ENCODE data around the gene FER1L5. TPM values are rescaled to one million over a fixed set of nuclear protein-coding genes. Genes with fewer than 3 reads are reported as not detected.

Gene FER1L5
- total RNA-seq, 4 donors from 2014 or later, result not detected

GRCh38 chr2:96692094-96692971 lies 49.8 kb downstream of the FER1L5 start:
- in situ Hi-C loops (cut with MboI; ENCODE audit: low sequenced_read_pairs in 4 of 4) (no loop called here), intact Hi-C loops (cut with DNase I; ENCODE audit: low total_unique reads) (no loop called here)
- DNase-seq (no peak), ATAC-seq (no peak)
- Histone ChIP-seq H3K27me3 (no peaks in the 10 kb centered on the region), H3K4me3 (no peak overlapping the region), H3K36me3 (no peaks in the 10 kb centered on the region), H3K9me3 (no peaks in the 10 kb centered on the region), H3K4me1 (no peaks in the 10 kb centered on the region), H3K27ac (no peak overlapping the region)
- TF ChIP-seq POLR2A (IDR thresholded peaks at IDR 0.05), result no peak
- TF ChIP-seq CTCF (IDR thresholded peaks at IDR 0.05 in 4 of 5, conservative IDR thresholded peaks at IDR 0.05 in 1 of 5), result no peak

DNA sequence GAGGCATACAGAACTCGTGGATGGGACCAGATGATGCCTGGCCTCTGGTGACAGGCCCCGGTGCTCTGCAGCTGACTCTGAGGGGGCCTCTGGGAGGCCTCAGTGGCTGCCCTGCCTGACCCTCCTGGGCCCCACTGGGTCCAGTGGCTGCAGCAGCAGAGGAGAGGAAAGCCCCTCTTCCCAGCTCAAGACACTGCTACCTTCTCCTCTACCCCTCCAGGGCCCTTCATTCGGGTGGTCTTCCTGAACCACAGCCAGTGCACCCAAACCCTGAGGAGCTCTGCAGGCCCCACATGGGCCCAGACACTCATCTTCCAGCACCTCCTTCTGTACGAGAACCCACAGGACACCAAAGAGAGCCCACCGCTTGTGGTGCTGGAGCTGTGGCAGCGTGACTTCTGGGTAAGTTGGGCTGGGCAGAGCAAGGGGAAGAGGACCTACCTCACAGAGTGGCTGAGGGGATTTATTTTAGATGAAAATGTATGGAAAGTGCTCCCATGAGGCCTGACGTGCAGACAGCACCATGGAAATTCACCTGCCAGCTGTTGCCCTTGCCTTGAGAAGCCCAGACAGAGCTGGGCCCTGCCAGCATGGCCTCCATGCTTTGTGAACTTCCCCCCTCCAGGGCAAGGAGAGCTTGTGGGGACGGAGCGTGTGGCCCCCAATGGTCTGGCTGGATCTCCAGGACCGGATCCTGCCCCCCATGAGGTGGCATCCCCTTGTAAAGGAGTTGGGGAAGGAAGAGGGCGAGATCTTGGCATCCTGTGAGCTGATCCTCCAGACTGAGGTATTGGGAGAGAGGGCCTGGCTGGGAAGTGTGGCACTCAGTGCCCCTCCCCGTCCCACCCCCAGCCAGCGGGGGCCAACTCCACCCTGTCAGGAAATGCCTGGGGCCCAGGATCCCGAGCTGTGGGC lies 51.0 kb downstream of the FER1L5 start:
- no peaks in the 10 kb centered on the region for H3K36me3 ChIP-seq
- no peak for DNase-seq
- ATAC-seq, result no peak
- H3K27ac ChIP-seq, result no peak overlapping the region
- in situ Hi-C loops (cut with MboI; ENCODE audit: low sequenced_read_pairs in 4 of 4) (no loop called here), intact Hi-C loops (cut with DNase I; ENCODE audit: low total_unique reads) (no loop called here)
- H3K4me1 ChIP-seq, result no peaks in the 10 kb centered on the region
- H3K27me3 ChIP-seq, result no peaks in the 10 kb centered on the region
- TF ChIP-seq POLR2A (IDR thresholded peaks at IDR 0.05), result no peak
- TF ChIP-seq CTCF (IDR thresholded peaks at IDR 0.05 in 4 of 5, conservative IDR thresholded peaks at IDR 0.05 in 1 of 5), result no peak
- H3K9me3 ChIP-seq, result no peaks in the 10 kb centered on the region
- no peak overlapping the region for H3K4me3 ChIP-seq

GRCh38 chr2:96694279-96694678 lies 51.7 kb downstream of the FER1L5 start:
- no peaks in the 10 kb centered on the region for H3K4me1 ChIP-seq
- no peak for ATAC-seq
- intact Hi-C loops (cut with DNase I; ENCODE audit: low total_unique reads), result no loop called here
- no peaks in the 10 kb centered on the region for H3K36me3 ChIP-seq
- no peak overlapping the region for H3K27ac ChIP-seq
- TF ChIP-seq CTCF (IDR thresholded peaks at IDR 0.05 in 4 of 5, conservative IDR thresholded peaks at IDR 0.05 in 1 of 5) (no peak), POLR2A (IDR thresholded peaks at IDR 0.05) (no peak)
- no peaks in the 10 kb centered on the region for H3K27me3 ChIP-seq
- no peaks in the 10 kb centered on the region for H3K9me3 ChIP-seq
- in situ Hi-C loops (cut with MboI; ENCODE audit: low sequenced_read_pairs in 4 of 4), result no loop called here
- no peak for DNase-seq
- H3K4me3 ChIP-seq, result no peak overlapping the region

GRCh38 chr2:96694816-96695455 lies 52.4 kb downstream of the FER1L5 start:
- no peak for TF ChIP-seq CTCF (IDR thresholded peaks at IDR 0.05 in 4 of 5, conservative IDR thresholded peaks at IDR 0.05 in 1 of 5)
- TF ChIP-seq POLR2A (IDR thresholded peaks at IDR 0.05), result no peak
- in situ Hi-C loops (cut with MboI; ENCODE audit: low sequenced_read_pairs in 4 of 4) (no loop called here), intact Hi-C loops (cut with DNase I; ENCODE audit: low total_unique reads) (no loop called here)
- DNase-seq (no peak), ATAC-seq (peak in 1 of 2 donors; percentile 8)
- H3K9me3 ChIP-seq, result no peaks in the 10 kb centered on the region
- H3K27ac ChIP-seq, result no peak overlapping the region
- no peaks in the 10 kb centered on the region for H3K27me3 ChIP-seq
- H3K36me3 ChIP-seq, result no peaks in the 10 kb centered on the region
- H3K4me1 ChIP-seq, result no peaks in the 10 kb centered on the region
- H3K4me3 ChIP-seq, result no peak overlapping the region
